ENCODE measurements around the gene SDK1.

The SDK1 gene

DNA sequence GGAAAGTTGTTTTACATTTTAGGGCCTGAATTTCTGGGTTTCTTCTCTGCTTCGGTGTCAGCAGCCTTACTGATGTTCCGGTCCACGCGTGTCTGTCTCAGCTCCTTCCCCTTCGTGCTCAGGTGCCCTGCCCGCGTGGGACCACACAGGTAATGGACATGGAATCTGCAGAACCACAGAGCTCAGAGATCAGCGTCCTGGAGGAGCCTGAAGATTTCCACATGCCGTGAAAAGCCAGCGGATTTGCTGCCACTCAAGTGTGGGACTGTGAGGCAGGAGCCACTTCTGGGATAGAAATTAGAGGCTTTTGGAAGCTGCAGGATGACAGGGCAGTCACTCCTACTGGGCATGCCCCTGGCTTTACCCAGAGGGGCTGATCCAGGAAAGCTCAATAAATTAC lies 714.9 kb downstream of the SDK1 start:
- no peak for DNase-seq (ENCODE audit: low read depth in 3 of 3)

DNA sequence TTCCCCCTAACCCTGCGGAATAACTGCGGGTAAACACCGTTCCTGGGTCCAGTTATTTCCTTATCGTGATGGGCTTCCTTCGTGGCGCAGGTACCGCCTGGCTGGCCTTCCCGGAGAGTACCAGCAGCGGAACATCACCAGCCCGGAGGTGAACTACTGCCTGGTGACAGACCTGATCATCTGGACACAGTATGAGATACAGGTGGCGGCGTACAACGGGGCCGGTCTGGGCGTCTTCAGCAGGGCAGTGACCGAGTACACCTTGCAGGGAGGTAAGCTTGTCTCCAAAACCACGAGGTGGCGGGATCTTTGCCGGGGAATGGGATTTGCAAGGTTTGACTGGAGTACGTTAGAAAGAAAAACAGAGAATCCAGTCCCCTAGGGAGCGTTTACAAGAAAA lies 716.0 kb downstream of the SDK1 start:
- no peak for DNase-seq (ENCODE audit: low read depth in 3 of 3)

DNA sequence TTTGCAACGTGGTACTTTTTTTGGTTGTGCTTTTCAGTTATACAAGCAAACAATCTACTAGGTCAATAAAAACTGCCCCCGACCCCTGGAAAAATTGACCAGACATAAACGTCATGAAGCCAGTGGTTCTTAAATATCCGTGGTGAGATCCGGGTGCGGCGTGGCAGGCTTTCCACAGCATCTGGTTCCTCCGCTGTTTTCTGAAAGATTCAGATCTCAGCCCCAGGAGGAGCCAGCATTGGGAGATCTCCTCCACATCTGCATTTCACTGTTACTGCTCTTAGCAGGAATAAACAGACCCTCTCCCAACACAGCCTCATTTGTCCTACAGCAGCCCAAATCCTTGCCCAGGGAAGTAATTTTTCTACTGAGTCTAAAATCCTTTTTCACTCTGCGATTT lies 716.7 kb downstream of the SDK1 start:
- DNase-seq (ENCODE audit: low read depth in 3 of 3): no peak

DNA sequence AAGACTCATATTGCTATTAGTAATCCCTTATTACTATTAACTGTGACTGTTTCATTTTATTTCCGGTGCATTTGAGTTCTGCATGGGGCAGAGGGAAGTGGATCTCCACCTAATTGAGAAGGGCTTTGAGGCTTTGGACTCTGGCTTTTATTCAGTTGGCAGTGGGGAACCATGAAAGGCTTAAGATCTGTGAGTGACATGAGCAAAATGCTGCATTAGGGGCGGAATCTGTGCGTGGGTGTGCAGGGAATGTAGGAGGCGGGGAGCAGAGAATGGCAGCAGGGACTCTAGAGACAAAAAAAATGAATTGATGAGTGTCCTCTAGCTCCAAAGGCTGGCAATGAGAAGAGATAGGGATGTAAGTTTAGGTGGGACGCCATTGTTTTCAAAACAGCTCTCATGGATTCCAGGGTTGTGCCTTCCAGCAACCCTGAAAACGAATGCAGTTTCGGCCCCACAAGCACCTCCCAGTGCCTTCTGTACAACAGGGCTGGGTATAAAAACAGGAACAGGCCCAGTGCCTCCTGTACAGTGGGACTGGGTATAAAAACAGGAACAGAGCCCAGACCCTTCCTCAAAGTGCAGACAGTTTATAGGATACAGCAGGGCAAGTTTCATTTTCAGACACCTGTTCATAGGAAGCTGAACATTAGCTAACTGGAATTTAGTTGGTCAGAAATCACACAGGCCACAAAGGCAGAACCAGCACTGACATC lies 717.7 kb downstream of the SDK1 start:
- DNase-seq (ENCODE audit: low read depth in 3 of 3): no peak

DNA sequence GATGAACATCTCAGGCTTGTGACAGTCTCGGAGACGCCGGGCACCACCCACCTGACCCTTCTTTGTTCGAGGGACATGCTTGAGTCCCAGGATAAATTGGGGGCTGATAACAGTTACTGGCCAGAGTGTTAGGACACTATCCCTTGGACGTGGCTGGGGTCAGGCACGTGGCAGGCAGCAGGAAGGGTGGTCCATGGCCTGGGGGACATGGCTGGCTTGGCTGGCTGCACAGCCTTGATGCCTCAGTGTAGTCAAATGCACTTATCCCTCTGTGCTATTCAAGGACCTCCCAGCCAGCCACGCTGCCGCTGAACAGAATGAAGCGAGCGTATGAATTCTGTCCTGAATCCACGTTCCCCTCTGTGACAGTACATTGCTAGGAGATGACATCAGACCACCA lies 719.0 kb downstream of the SDK1 start:
- DNase-seq (ENCODE audit: low read depth in 3 of 3): no peak

DNA sequence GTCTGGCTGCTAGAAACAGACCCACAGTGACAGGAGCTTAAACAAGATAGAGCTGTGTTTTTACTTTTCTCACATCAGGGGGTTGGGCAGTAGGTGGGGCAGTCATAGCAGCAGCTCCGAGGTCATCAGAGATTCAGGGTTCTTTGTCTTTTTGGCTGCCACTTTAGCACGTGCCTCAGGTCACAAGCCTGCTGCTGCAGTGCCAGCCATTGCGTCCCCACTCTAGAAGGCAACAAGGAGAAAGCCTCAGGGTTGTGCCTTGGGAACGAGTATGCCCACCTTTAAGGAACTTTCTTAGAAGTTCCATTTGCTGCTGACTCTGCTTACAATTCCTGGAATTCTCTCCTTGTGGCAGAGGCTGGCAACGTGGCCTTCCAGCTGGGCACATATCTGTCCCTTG lies 720.4 kb downstream of the SDK1 start:
- DNase-seq (ENCODE audit: low read depth in 3 of 3): no peak

DNA sequence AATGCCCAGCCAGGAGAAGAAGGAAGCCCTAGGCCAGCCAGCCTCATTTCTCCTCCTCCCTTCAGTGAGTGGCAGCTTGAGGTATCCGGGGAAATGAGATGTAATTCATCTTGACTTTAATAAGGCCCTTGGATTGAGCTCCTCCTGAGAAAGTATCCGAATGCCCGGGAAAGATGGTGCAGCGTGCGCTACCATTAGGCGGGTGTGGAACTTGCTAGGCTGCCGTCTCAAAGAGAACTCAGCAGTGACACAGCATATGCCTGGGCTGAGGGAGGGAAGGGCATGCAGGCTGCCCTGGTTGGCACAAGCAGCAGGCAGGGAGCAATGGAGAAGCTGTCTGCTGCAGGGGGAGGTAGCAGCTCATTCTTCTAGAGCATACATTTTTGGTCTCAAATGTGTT lies 721.2 kb downstream of the SDK1 start:
- no peak for DNase-seq (ENCODE audit: low read depth in 3 of 3)

DNA sequence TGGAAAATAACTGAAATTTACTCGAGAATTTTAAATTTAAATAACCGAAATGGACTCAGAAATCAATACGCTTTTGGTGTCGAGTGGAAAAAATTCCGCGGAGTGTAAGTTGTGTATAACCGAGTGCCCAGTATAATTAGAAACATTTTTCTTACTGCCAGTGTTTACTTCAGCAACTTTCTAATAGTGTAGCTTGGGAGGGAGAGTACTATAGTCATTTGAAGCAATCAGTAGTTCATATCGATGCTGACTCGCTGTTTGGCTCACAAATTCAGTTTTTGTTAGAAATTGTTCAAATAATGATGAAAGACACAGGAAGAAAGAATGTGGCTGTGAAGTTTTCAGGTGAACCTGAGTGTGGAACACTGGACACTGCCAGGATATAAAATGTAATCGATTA lies 722.5 kb downstream of the SDK1 start:
- no peak for DNase-seq (ENCODE audit: low read depth in 3 of 3)

DNA sequence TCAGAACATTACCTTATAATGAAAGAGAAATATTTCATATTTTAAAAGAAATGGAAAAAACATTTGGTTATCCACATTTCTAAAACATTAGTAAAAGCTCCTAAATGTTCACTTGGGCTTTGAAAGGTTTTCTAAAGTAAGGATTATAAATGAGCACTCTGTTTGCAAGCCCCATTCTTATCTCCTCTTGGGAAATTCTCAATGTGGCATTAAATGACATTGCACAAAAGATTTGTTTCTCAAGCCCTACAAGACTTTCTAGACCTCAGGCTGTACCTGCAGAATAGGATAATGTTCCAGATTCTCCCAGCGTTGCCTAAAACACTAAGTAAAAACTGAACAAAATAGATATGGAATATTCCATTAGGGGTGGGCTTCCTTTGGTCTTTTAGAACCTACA lies 723.1 kb downstream of the SDK1 start:
- DNase-seq (ENCODE audit: low read depth in 3 of 3): no peak

DNA sequence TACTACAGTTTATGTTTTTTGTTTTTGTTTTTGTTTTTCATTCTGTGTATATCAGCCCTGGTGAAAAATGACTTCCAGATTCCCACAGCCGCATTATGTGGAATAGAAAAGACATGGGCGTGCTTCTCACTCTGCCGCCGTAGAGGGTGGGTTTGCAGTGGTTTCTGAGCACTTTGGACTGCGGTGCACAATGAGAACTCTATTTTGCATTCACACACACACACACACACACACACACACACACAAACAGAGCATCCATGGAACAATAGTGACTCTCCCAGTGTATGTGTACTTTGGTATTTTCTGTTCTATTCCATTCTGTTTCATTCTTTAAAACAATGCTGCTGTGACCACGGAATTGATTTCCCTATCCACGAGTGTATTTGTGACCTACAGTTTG lies 723.8 kb downstream of the SDK1 start:
- DNase-seq (ENCODE audit: low read depth in 3 of 3): no peak

DNA sequence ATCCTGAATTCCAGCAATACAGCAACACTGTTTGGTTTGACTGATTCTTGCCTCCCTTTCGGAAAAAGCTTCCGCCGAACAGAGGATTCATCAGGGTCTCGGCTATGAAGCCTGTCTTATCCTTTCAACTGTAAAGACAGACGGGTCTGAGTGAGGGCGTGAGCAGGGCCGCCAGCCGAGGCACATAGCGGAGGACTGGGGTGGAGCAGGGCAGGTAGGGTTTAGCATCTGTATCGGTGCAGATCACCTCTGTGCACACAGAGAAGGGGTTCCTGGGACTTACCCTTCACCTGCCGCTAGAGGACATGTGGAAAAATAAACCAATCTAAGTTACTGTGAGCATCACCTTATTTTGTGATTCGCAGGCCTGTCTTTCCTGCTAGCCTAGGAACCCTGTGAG lies 724.2 kb downstream of the SDK1 start:
- DNase-seq (ENCODE audit: low read depth in 3 of 3): no peak

DNA sequence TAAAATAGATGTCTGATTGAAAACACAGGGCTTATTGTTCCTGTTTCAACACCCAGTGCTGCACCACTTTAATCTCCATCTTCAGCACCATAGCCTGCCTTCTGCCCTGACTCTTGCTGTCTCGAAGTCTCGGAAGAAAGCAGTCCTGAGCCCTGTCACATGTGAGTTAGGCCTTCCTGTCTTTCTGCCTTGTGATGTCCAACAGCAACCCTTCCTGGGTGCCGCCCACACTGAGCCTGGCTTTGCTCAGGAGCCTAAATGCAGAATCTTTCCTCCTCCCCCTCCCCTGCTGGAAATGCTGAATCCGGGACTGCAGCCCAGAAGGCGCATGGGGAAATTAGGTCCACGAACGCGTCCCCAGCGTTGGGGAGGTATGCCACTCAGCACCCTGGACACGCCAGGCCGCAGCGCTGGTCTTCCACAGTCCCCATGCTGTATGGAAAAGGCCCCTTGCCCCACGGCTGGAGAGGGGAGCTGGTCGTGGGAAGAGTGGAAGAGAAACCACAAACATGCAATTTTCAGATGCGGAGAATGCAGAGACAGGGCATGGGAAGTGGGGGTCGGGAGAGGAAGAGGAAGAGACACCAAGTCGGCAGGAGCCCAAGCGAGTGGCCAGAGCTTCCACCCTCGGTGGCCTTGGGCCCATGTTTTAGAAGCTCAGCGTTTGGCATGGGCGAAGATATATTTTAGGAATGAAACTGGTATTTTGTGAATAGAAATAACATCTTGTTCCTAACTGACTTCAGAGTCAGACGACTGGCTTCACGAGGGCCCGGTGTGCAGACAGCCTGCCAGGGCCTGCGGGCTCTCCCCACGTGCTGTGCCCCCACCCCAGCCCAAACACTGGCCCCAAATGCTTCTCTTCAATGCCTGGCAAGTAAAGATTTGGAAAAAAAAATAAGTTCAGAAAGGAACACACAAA lies 724.9 kb downstream of the SDK1 start:
- DNase-seq (ENCODE audit: low read depth in 3 of 3): no peak

DNA sequence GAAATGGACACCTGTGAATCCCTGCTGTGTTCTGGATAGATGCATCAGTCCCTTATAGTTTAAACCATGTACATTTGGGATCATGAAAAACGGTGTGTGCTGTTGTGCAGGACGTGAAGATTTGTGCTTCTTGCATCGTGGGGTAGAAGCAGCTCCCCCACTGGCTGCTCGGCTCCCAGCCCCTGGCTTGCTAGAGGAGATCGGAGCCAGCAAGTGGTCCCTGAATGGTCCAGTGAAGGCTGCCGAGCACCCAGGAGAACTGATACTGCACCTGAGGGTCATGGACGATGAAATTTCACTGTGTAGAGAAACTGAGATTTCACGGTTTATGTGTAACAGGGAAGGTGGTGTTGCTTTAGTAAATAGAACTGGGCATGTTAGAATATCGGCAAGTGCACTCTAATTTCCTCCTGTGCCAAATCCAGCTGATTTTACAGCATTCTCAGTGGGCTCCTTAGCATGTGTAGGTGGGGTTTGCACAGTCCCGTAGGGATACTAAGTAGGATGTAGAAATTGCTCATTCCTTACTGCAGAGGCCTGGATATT lies 726.0 kb downstream of the SDK1 start:
- no peak for DNase-seq (ENCODE audit: low read depth in 3 of 3)

DNA sequence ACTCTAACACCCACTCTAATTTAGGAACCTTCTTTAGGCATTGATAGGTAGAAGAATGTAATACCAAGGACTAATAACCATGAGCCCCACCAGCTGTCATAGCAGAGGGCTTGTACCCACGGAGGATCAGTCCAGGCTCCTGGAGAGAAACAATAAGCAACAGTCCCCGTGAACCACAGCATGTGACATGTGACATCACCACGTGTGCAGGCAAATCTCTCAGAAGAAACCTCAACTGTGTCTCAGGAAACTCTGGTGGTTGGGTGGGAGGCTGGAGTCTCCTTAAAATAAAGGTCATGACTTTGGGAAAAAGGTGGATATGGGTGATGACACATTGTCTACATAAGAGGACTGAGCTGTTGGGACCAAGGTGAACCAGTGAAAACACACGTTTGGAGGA lies 727.2 kb downstream of the SDK1 start:
- DNase-seq (ENCODE audit: low read depth in 3 of 3): no peak

DNA sequence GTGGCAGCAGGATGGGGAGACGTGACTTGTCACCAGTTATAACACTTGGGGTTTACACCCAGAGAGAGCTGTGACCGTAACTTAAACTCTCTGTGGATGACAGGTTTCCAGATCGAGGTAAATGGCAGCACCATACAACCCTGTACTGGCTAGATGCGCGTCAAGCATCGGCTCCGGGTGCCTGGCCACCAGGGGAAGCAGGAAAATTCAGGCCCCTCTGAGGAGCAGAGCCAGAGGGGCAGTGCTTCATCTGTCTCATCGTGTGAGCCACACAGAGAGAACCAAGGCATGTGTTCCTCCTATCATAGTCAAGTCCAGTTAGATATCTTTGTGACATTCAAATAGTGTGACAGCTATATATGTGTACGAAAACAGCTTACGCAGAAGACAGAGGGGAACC lies 728.9 kb downstream of the SDK1 start:
- no peak for DNase-seq (ENCODE audit: low read depth in 3 of 3)

DNA sequence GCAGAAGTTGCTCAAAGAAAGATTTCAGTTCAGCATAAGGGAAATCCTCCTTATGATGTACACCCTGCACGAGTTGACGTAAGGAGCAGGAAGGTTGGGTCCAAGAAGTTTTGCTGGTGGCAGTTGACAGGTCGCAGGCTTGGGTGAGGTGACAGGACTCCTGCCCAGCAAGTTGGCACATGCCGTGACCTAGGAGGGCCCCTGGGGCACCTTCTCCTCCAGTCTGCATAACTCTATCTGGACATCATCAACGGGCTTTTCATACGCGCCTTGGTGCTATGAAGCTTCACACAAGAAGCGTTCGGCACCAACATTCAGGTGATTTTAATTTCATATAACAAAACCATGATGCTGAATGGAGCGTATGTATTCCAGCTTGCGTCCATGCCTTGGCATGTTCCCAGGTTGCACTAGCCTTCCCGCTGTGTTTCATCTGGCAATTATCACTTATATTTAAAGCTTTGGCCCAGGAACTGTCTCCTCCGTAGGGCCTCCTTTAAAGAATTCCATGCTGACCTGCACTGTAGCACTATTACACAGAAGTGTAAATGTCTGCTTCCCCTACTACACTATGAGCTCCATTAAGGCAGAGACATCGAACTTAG lies 729.4 kb downstream of the SDK1 start:
- DNase-seq (ENCODE audit: low read depth in 3 of 3): no peak

DNA sequence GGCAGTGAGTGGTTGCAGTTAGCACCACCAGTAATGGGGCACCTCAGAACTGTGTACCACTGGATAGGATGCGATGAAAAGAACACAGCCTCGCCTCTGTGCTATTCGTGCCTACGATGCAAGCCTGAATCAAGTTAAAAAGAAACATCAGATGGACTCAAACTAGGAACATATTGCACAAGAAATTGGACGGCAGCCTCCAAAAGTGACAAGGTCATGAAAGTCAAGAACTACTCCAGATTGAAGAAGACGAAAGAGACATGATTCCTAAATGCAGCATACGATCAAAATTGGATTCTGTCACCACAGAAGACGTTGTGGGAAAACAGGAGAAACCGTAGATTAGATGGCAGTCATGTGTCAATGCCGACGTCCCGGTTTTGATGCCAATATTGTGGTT lies 732.9 kb downstream of the SDK1 start:
- DNase-seq (ENCODE audit: low read depth in 3 of 3): no peak

DNA sequence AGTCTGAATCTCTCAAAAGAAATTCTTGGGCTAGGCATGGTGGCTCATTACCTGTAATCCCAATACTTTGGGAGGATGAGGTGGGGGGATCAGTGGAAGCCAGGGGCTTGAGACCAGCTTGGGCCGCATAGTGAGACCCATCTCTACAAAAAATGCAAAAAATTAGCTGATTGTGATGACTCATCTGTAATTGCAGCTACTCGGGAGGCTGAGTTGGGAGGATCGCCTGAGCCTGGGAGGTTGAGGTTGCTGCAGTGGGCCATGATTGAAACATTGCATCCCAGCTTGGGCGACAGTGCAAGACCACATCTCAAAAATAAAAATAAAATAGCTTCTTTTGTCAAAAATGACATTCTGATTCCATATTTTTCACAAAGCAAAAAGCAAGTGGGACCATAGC lies 736.3 kb downstream of the SDK1 start:
- no peak for DNase-seq (ENCODE audit: low read depth in 3 of 3)

DNA sequence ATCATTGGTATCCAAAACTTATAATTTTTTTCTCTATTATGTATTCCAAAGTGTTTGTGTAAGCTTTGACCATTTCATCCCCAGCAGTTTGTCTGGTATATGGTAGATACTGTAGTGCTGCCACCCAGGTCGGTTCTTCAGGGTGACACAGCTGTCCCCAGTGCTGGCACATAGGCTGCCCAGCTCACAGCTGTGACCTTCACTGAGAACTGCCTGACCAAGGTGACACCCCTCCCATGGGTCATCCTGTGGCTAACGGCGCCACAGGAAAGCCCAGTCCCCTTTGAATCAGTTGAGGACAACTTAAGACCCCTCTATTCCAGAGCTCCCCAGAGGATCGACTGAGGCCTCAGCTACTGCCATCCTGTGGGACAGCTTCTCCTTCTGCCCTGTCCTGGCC lies 736.8 kb downstream of the SDK1 start:
- no peak for DNase-seq (ENCODE audit: low read depth in 3 of 3)

DNA sequence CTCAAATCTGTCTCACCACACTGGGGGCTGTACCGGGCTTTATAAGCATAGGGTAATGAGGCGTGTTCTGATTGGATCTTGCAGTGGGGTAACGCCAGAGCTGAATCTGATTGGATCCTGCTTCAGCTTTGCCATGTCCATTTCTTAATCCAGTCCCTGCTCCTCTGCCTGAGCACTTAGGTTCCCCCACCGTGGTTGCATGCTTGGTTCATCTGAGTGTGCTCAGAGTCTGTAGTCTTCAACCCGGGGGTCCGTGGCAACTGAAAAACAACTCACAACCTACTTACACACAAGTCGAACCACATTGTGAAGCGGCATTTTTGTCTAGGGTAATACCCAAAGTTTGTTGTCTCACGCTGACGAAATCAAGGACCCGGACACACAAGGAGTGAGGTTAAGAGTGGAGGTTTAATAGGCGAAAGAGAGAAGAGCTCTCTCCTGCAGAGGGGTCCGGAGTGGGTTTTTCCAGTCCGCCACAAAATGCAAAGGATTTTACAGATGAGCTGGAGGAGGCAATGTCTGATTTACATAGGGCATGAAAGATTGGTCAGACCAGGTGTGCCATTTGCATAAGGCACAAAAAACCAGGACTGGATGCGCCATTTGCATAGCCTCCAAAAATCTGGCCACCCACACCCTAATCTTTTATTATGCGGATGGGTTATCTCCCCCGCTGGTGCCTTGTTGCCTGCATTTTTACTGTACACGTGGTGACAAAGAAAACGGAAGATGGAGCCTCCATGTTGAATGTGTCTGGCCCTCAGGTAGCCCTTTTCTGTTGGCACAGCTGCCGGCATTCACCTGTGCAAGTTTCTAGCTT lies 739.3 kb downstream of the SDK1 start:
- DNase-seq (ENCODE audit: low read depth in 3 of 3): no peak

DNA sequence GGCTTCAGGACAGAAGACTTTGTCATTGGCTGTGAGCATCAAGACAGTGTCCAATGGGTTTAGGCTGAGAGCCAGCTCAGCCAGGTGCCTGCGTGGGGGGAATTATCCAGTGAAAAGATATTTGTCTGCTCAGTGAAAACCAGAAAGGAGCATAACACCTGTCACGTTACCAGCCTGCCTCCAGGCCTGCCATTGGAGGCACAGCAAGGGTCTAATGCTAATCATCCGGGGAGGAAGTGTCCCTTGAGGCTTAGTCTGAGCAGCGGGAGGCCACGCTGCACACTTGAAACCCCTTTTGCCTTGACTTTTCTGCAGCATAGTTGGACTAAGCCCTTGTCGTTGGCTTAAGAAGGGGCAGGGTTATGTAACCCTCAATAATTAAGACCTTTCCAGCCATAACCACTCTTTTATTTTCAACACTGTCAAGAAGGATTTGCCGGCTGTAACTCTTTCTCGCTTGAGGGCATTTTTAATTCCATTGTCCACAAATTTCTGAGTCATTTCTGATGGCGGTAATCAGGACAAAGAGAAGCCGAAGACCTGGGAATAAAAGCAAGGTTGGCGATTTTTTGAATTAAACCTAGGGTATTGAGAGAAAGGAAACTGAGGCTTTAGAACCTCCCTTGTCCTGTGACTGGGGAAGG lies 741.5 kb downstream of the SDK1 start:
- DNase-seq (ENCODE audit: low read depth in 3 of 3): no peak
